IPS DF 6.9 (cell line): Measurements from ENCODE around the gene ANKRD60.

ENCODE experiments used
- DNase-seq: peaks from one replicate; pipeline ENCODE4 v3.0.0-alpha.2; 2013; ENCODE audit warnings: low read depth, low spot score
- H3K27ac ChIP-seq: one replicate; pipeline ENCODE4 v1.5.1; 2013; ENCODE audit warnings: low read length, control low read depth
- H3K27me3 ChIP-seq: 2 replicates; pipeline ENCODE4 v1.6.1; 2013; ENCODE audit warnings: mild to moderate bottlenecking, low read length; ENCODE audit not compliant: control insufficient read depth, insufficient read depth
- H3K36me3 ChIP-seq: 2 replicates; pipeline ENCODE4 v1.6.1; 2013; ENCODE audit warnings: low read length; ENCODE audit not compliant: control insufficient read depth, insufficient read depth
- H3K4me1 ChIP-seq: 2 replicates; pipeline ENCODE4 v1.6.1; 2013; ENCODE audit warnings: low read length; ENCODE audit not compliant: control insufficient read depth, insufficient read depth
- H3K4me3 ChIP-seq: 2 replicates; pipeline ENCODE4 v1.5.1; 2013; ENCODE audit warnings: mild to moderate bottlenecking, low read length
- H3K9me3 ChIP-seq: 2 replicates; pipeline ENCODE4 v1.6.1; 2013; ENCODE audit warnings: low read length, inconsistent platforms; ENCODE audit not compliant: control insufficient read depth, insufficient read depth
- WGBS: extraction: QIAGEN DNeasy Blood & Tissue Kit; methylation state at CpG from one replicate; pipeline ENCODE4 v1.1.7; 2013; ENCODE audit warnings: mixed read lengths, missing lambda C conversion rate; ENCODE audit not compliant: insufficient read length, insufficient coverage; 5-methylcytosine and 5-hydroxymethylcytosine counted together

Gene ANKRD60, protein sequence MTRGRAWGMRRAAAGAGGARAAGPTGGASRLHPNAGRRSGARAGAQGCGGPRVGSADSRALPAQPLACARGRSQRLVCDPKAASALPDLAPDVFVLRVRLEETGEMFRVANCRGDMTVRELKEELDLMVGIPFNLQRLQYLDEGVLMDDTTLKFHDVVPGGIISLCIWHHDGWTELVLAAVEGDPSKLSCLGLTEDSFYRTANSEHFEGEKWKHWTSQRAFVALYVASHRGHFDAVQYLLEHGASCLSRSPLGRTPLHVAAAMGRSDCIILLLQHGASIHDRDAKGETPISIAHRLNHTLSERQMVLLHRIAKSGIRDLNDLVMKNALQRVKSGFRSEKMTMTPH

DNA sequence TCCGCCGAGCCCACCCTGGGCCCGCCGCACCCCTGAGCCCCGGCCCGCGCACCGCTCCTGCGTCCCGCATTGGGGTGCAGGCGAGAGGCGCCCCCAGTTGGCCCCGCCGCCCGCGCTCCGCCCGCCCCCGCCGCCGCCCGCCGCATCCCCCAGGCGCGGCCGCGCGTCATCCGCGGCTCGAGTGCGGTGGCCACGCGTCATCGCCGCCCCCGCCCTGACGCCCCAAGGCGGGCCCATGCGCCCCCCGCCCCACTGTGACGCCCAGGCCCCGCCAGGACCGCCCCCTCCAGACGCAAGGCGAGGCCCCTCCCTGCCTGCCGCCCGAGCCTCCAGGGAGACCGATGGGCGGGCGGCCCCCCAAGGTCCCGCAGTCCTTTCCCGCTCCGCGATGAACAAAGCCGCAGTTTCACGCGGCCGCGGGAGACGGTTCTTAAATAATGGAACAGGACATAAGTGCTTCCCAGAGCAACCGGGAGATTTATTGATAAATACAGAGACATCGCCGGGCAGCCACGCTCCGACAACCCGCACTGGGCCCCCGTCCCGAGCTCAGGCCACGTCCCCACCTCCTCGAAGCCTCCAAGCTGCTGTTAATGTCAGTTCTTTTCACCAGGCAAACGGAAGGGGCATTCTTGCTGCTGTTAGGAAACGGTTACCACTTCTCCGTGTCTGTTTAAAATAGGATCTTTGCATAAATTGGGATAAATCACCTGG, at the start of gene ANKRD60:
Gene ANKRD60, minus strand, starts transcription at position 170 of the 714 bp plus-strand sequence. Its CDS starts 0 bp downstream, at position 170.
- H3K27me3 ChIP-seq = peaks cover 5% of the 10 kb centered on the region; the same call in 1 of the 2 replicates
- no peak within 1 kb of the TSS for H3K27ac ChIP-seq
- H3K9me3 ChIP-seq = no peaks in the 10 kb centered on the region
- peak within 1 kb of the TSS; percentile 48; the same call in 1 of the 2 replicates for H3K4me3 ChIP-seq
- WGBS = no CpG with 5 or more reads among the region's 74 CpGs
- H3K36me3 ChIP-seq = no peaks in the 10 kb centered on the region
- no peaks in the 10 kb centered on the region; the same call in 1 of the 2 replicates for H3K4me1 ChIP-seq
- DNase-seq = no peak

DNA sequence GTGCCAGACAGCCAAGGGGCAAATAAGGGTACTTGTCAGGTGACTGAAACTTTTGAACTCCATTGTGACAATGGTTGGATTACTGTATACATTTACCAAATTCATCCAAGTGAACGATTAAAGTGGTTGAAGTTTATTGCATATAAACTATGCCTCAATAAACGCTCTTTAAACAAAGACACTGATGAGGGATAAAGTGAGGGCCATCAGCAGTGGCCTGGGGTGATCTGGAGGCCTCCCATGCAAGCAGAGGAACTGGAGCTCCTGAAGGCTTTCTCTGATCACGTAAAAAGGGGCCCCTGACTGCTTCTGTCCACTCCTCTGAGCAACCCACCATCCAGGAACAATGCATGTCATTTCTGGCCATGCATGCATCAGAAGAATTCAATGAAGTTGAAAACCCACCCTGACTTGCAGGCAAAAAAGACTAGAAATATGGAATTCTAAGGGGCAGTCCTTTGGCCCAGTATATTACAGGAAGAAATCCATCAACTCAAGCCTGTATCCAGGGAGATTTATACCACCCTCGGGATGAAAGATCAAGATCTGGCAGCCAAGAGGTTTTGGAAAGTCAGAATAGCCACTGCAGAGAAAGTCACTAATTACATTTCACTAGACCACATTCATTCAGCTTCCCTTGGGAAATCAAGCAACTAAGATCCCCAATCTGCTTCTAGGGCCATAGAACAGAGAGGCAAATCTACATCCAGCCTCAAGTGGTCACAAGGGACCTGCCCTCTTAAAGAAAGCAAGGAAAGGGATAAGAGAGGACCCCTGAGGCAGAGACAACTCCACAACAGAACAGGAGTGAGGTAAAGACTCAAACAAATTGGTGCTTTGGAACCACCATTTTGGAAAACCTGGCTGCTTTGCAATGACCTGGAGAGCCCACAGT, 49.4 kb upstream of the ANKRD60 start:
- Histone ChIP-seq H3K9me3 (no peaks in the 10 kb centered on the region), H3K4me1 (no peaks in the 10 kb centered on the region), H3K27me3 (no peaks in the 10 kb centered on the region), H3K4me3 (no peak overlapping the region), H3K36me3 (no peaks in the 10 kb centered on the region), H3K27ac (no peak overlapping the region)
- DNase-seq = no peak
- whole genome bisulfite sequencing = no CpG with 5 or more reads among the region's 4 CpGs

DNA sequence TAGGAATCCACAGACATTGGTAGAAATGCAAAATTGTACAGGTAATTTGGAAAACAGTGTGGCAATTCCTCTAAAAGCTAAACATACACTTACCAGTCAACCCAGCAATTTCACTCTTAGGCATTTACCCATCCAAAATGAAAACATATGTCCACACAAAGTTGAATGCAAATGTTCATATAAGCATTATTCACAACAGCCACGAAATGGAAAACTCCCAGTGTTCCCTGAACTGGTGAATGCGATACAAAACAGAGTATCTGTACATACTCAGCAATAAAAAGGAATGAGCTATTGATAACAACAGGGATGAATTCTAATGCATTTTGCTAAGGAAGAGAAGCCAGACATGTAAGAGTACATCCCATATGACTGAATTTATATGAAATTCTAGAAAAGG, 48.7 kb upstream of the ANKRD60 start:
- Histone ChIP-seq H3K9me3 (no peaks in the 10 kb centered on the region), H3K27me3 (no peaks in the 10 kb centered on the region), H3K4me3 (no peak overlapping the region), H3K4me1 (no peaks in the 10 kb centered on the region), H3K36me3 (no peaks in the 10 kb centered on the region), H3K27ac (no peak overlapping the region)
- no CpG with 5 or more reads among the region's 2 CpGs for WGBS
- no peak for DNase-seq

DNA sequence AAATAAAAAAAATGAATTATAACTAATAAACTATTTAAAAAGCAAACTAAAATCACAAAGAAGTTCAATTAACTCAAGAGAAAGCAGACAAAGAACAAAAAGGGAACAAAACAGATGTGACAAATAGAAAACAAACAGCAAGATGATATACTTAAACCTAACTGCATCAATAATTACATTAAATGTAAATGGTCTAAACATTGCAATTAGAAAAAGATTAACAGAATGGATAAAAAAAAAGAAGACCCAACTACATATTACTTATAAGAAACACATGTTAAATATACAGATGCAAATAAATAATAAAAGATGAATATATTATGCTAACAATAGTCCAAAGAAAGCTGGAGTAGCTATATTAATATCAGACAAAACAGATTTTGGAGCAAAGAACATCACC, 45.9 kb upstream of the ANKRD60 start:
- H3K36me3 ChIP-seq = no peaks in the 10 kb centered on the region
- no peak for DNase-seq
- H3K27ac ChIP-seq = no peak overlapping the region
- H3K27me3 ChIP-seq = no peaks in the 10 kb centered on the region
- H3K4me1 ChIP-seq = no peaks in the 10 kb centered on the region
- no peaks in the 10 kb centered on the region for H3K9me3 ChIP-seq
- no peak overlapping the region for H3K4me3 ChIP-seq

DNA sequence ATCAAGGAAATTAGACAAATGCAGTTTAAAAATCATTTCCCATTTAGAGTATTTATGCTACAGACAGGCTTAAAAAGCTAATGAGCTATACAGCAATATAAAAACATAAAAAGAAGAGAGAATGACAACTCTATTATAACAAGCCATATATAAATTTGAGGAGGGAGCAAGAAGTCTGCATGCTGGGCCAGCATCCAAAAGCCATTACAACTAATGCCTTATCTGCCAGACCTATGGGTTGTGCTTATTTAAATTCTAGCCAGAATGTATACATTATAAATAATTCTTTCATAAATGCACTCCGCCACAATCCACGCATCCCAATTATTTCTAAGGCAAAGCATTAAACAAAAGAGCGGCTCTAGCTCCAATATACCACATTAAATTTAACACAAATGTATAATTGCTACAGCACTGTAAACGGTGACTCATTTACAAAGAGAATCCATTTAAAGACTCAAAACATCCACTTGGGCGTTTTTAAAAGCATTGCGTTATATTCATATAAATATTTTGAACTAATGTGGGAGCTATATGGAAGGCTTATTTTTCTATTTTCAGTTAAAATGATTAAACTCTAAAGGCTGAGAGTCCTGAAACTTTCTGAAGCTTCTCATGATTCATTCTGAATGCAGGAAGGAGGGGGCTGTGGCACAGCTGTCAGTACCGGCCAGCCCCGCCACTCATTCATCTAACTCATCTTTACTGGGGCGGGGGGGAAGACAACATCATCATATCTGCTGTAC, 43.3 kb upstream of the ANKRD60 start:
- Histone ChIP-seq H3K27ac (no peak overlapping the region), H3K36me3 (no peaks in the 10 kb centered on the region), H3K9me3 (no peaks in the 10 kb centered on the region), H3K4me1 (peaks cover 2% of the 10 kb centered on the region; the same call in 1 of the 2 replicates), H3K27me3 (no peaks in the 10 kb centered on the region), H3K4me3 (no peak overlapping the region)
- no CpG with 5 or more reads among the region's 9 CpGs for WGBS
- no peak for DNase-seq

DNA sequence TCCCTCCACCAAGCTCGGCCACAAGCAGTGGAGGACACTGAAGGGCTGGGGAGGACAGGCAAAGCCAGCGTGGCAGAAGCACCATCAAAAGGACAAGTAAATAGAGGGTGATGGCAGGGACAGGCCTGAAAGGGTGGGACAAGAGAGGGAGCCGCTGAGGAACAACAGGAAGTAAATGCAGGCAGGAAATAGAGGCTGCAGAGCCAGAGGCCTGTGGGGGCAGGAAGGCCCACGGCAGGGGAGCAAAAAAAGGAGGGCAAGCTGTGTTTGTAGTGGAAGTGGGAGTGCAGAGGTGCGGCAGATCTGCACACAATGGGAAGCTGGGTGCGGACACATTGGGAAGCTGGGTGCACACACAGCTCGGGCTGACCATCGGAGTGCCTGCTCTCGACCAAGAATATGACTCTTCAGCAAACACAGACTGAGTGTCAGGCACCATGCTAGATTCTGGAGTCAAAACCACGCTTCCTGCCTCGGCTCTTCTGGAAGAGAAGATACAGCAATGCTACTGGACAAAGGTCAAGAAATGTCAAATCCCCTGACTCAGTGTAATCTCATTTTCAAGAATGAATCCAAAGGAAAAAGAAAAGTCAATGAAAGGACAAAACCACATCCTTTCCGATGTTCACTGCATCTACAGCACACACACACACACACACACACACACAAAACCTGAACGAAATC, 40.6 kb upstream of the ANKRD60 start:
- Histone ChIP-seq H3K9me3 (no peaks in the 10 kb centered on the region), H3K27ac (no peak overlapping the region), H3K27me3 (no peaks in the 10 kb centered on the region), H3K4me1 (peaks cover 2% of the 10 kb centered on the region; the same call in 1 of the 2 replicates), H3K4me3 (no peak overlapping the region), H3K36me3 (no peaks in the 10 kb centered on the region)
- no peak for DNase-seq
- no CpG with 5 or more reads among the region's 13 CpGs for WGBS

DNA sequence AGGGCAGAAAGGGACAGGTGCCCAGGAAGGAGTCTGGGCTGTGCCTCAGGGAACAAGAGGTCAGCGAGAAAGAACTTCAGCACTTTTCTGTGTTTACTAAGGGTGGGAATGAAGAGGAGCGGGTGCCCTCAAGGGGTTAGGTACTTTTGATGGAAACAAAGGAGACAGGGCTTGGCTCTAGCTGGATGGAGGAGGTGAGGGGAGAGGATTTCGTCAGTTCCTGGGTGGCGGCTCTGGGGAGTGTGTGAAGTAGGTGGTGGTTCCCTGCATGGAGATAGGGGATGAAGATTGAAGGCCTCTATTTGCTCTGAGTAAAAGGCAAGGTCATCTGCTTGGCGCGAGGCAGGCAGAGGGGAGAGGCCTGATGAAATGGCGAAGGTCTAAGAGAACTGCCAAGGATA, 40.0 kb upstream of the ANKRD60 start:
- WGBS = no CpG with 5 or more reads among the region's 7 CpGs
- no peak overlapping the region for H3K27ac ChIP-seq
- H3K27me3 ChIP-seq = no peaks in the 10 kb centered on the region
- H3K4me1 ChIP-seq = peaks cover 2% of the 10 kb centered on the region; the same call in 1 of the 2 replicates
- no peak for DNase-seq
- H3K36me3 ChIP-seq = no peaks in the 10 kb centered on the region
- H3K9me3 ChIP-seq = no peaks in the 10 kb centered on the region
- H3K4me3 ChIP-seq = no peak overlapping the region

DNA sequence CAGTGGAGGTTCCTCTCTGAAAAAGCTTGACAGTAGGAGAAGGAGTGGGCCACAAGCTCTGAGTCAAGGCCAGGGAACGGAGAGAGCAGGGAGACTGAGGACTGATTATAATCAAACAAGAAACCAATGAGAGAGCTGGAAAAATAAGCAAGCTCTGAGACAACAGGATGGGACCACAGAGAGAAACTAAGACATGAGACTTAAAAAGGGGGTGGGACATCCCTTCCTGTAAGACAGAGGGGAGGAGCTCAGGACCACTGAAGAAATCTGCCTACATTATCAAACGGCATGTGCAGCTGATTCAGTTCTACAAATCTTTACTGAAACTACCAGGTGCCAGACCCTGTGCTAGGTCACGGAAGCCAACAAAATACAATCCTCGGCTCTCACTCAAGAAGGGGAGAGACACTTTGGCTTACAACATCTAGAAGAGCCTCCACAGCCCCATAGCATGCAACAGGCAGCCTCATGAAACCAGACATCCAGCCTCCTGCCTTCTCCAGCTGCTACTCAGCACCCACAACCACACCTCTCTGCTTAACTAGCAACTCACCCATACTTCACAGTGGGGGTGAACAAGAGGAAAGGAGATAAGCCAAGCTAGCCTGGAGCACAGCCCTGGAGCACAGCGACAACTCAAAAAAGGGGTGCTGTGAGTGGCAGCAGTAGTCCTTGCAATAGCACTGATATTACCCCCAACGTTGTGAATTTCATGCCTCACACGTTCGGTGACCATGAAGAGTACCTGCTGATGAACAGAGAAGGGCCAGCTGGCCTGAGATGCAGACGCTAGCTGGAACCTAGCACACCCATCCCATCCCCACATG, 39.1 kb upstream of the ANKRD60 start:
- H3K27ac ChIP-seq = no peak overlapping the region
- no peaks in the 10 kb centered on the region for H3K27me3 ChIP-seq
- no CpG with 5 or more reads among the region's 9 CpGs for WGBS
- H3K9me3 ChIP-seq = no peaks in the 10 kb centered on the region
- DNase-seq = no peak
- 0 out of 2 replicates have a peak, but pooled peaks cover 2% of the 10 kb centered on the region for H3K36me3 ChIP-seq
- no peak overlapping the region for H3K4me3 ChIP-seq
- H3K4me1 ChIP-seq = peaks cover 2% of the 10 kb centered on the region; the same call in 1 of the 2 replicates

DNA sequence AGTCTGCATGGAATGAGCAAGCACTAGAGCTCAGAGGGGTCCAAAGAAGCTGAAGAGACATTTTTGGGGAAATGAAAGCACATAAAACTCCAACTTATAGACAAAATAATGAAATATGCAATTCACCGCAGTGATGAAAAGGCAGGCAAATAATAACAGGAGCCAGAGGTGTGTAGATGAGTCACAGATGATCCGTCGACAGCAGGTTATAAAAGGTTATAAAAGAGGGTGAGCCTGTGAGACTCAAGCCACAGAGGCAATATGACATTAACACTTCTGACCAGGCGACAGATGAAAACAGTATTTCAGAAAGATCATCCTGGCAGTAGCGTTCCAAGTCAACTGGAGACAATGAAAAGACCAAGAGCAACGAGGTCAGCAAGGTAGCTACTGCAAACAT, 35.8 kb upstream of the ANKRD60 start:
- Histone ChIP-seq H3K36me3 (0 out of 2 replicates have a peak, but pooled peaks cover 2% of the 10 kb centered on the region), H3K9me3 (no peaks in the 10 kb centered on the region), H3K4me1 (peaks cover 2% of the 10 kb centered on the region; the same call in 1 of the 2 replicates), H3K27me3 (no peaks in the 10 kb centered on the region), H3K27ac (no peak overlapping the region), H3K4me3 (no peak overlapping the region)
- no CpG with 5 or more reads among the region's 6 CpGs for WGBS
- no peak for DNase-seq
